Erythroblast (primary cell): ENCODE data around the gene TUBB2A.
"Not testable (repeated sequence)": the region's sequence is repeated elsewhere in the genome, so short reads cannot be mapped to it uniquely, and the experiment has no call there.

ENCODE experiments used
- DNase-seq, 2 experiments: peaks; one replicate each; lab custom pipeline; 2025; lab: John Stamatoyannopoulos, UW
- GATA1 ChIP-seq: IDR thresholded peaks from 2 replicates; pipeline ENCODE4 v1.6.1; 2011; ENCODE audit warnings: low read depth, mild to moderate bottlenecking, control low read depth, low read length, moderate library complexity
- POLR2A ChIP-seq: IDR thresholded peaks from 2 replicates; pipeline ENCODE4 v1.6.1; 2011; ENCODE audit warnings: mild to moderate bottlenecking, low read length

TUBB2A gene

DNA sequence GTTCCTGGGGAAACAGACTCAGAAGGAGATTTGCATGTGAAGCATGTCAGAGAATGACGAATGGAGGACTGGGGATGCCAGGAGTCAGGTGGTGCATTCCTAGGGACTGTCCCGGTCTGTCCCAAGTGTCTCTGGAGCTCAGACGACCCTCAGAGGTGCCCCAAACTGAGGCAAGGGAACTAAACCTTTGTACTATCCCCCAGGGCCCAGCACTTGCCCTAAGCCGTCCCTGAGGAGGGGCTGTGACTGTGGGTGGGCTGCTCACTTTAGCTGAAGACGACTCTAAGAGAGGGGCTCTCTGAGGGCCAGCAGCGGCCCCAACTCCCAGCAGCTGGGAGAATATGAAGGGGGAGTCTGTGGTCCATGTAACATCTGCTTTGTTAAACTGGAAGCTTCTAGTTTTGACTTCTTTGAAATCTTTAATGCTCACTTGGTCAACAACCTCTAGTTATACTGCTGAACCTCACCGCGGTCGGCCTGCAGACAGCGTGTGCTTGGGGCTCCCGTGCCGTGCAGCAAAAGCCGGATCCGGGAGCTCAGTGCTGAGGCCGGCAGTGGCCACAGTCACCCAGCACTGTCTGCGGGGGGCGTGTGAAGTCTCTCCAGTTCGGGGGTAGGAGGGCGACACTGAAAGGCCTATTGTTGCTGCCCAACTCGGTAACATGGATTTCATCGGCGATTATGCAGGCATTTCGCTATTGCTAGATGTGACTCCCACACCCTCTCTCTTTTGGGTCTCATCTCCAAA lies 35.9 kb upstream of the TUBB2A start:
- DNase-seq: no peak
- no peak for TF ChIP-seq POLR2A
- no peak for TF ChIP-seq GATA1

- DNase-seq: no peak
- TF ChIP-seq POLR2A (no peak), GATA1 (no peak)
Measured at GRCh38 chr6:3190779-3191178, 33.4 kb upstream of the TUBB2A start.

DNA sequence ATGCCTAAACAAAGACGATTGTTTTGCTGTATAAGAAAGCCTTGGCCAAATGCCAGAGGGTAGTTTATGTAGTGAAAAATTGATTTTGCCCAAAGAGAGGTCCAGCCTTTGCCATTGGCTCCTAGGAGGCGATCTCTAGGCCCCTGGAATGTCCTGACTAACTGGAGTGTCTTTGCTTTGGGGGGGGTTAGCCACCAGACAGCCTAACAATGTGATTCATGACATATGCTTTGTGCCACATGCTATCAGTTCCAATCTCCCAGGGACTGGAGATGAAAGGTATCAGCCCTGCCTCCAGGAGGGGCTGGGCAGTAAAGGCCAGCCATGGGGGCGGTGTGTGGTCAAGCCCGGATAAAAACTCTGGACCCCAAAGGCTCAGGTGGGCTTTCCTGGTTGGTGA lies 32.7 kb upstream of the TUBB2A start:
- TF ChIP-seq GATA1 (no peak), POLR2A (no peak)
- DNase-seq: no peak

- DNase-seq: not testable (repeated sequence)
Measured at GRCh38 chr6:3189192-3189591, 31.8 kb upstream of the TUBB2A start.

- no peak for TF ChIP-seq POLR2A
Measured at GRCh38 chr6:3188262-3188661, 30.9 kb upstream of the TUBB2A start.

GRCh38 chr6:3186974-3187382 lies 29.6 kb upstream of the TUBB2A start:
- TF ChIP-seq POLR2A (no peak), GATA1 (no peak)
- DNase-seq: no peak

More at GRCh38 chr6:3188262-3188661, 30.9 kb upstream of the TUBB2A start:
- DNase-seq: no peak

DNA sequence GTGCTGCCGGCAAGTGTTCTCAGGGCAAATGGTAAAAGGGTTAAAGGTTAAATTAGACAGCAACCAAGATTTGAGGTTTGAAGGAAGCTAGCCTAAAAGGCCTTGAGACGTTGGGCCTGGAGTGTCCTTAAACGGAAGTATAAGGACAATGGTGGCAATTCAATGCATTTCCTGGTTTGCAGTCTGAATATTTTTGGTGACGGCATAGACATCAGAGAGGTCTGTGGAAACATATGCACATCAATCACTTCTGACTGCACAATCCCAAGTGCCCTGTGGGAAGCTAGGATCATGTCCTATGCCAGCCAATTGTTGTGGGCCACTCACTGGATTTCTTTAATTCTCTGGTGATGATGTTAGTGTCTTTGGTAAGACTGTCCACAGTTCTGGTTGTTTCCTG lies 25.7 kb upstream of the TUBB2A start:
- TF ChIP-seq GATA1: no peak
- no peak for TF ChIP-seq POLR2A
- DNase-seq: no peak

GRCh38 chr6:3181105-3181504 lies 23.8 kb upstream of the TUBB2A start:
- DNase-seq: no peak
- no peak for TF ChIP-seq GATA1
- no peak for TF ChIP-seq POLR2A

GRCh38 chr6:3179945-3180344 lies 22.6 kb upstream of the TUBB2A start:
- peak; percentile 28 to 30 for DNase-seq

GRCh38 chr6:3178666-3179065 lies 21.3 kb upstream of the TUBB2A start:
- not testable (repeated sequence) for DNase-seq

DNA sequence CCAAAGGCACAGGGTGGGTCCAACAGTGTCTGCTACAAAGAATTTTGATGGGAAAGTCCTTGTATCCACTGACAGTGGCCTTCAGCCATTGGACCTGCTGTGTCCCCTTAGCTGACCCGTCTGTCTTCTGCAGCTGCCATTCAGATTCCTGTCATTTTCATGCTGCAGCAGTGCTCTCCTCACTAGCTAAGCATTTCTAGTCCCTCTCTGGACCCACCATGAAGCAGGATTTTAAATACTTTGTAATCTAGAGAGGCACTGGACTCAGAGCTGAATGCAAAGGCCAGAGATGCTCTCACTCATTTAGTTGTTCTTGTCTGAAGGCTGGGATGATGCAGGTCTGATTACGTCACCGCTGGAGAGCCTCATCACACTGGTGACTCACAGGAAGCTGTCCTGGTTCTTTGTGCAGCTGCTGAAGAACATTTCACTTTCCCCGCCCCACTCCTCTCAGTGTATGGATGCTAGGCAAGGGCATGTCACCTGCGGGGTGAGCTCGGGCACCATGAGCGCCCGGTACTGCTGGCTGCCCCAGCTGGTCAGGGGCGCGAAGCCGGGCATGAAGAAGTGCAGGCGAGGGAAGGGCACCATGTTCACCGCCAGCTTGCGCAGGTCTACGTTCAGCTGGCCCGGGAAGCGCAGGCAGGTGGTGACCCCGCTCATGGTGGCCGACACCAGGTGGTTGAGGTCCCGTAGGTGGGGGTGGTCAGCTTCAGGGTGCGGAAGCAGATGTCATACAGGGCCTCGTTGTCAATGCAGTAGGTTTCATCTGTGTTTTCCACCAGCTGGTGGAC lies 19.4 kb upstream of the TUBB2A start:
- TF ChIP-seq POLR2A (no peak), GATA1 (no peak)
- DNase-seq: peak; percentile 58 to 86

DNA sequence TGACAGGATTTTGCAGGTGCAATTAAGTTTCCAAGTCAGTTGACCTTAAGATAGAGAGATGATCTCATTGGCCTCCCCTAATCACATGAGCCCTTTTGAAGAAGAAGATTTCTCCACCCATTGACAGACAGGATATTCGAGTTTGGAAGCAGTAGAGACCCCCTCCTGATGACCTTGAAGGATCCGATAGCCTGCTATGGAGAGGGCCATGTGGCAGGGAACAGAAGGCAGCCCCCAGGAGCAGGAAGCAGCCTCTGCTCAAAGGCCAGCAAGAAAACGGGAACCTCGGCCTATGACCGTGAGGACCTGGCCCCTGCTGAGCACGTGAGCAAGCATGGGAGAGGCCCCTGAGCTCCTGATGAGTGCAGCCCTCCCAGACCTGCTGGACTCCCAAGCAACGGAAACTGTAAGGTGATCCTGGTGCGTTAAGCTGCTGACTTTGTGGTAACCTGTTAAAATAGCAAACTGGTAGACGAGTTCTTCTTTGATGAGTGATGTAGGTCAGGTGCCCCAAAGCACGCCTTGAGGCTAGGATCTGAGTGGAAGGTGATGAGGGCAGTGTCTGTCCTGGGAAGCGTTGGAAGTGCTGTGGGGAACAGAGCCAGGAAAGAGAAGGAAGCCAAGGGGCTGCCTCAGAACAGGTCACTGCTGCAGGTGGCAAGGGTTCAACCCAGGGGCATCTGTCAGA lies 18.5 kb upstream of the TUBB2A start:
- DNase-seq: no peak
- no peak for TF ChIP-seq POLR2A
- TF ChIP-seq GATA1: no peak

DNA sequence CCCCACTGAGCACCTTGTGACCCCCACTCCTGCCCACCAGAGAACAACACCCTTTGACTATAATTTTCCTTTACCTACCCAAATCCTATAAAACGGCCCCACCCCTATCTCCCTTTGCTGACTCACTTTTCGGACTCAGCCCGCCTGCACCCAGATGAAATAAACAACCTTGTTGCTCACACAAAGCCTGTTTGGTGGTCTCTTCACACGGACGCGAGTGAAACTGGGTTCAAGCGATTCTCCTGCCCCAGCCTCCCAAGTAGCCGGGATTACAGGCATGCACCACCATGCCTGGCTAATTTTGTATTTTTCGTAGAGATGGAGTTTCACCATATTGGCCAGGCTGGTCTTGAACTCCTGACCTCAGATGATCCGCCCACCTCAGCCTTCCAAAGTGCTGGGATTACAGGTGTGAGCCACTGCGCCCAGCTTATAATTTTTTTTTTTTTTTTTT lies 16.3 kb upstream of the TUBB2A start:
- DNase-seq: not testable (repeated sequence)

GRCh38 chr6:3172789-3173188 lies 15.4 kb upstream of the TUBB2A start:
- not testable (repeated sequence) for DNase-seq

DNA sequence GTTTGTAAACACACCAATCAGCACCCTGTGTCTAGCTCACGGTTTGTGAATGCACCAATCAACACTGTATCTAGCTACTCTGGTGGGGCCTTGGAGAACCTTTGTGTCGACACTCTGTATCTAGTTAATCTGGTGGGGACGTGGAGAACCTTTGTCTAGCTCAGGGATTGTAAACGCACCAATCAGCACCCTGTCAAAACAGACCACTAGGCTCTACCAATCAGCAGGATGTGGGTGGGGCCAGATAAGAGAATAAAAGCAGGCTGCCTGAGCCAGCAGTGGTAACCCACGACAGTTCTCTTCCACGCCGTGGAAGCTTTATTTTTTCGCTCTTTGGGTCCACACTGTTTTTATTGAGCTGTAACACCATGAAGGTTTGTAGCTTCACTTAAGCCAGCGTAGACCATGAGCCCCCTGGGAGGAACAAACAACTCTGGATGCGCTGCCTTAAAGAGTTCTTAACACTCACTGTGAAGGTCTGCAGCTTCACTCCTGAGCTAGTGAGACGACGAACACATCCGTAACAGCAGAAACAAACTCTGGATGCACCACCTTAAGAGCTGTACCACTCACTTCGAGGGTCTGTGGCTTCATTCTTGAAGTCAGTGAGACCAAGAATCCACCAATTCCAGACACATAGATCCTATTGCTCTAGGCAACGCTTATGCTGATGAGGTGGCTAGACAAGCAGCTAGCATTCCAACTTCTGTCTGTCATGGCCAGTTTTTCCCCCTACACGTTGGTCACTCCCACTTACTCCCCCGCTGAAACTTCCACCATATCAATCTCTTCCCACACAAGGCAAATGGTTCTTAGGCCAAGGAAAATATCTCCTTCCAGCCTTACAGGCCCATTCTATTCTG lies 14.2 kb upstream of the TUBB2A start:
- DNase-seq: not testable (repeated sequence)

GRCh38 chr6:3170676-3171075 lies 13.3 kb upstream of the TUBB2A start:
- DNase-seq: not testable (repeated sequence)

DNA sequence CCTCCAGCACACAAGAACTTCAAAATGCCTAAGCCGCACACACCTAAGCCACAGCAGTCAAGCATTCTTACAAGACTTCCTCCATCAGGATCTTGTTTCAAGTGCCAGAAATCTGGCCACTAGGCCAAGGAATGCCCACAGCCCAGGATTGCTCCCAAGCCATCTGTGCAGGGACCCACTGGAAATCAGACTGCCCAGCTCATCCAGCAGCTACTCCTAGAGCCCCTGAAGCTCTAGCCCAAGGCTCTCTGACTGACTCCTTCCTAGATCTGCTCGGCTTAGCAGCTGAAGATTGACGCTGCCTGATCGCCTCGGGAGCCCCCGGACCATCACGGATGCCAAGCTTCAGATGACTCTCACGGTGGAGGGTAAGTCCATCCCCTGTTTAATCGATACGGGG lies 10.7 kb upstream of the TUBB2A start:
- DNase-seq: not testable (repeated sequence)

DNA sequence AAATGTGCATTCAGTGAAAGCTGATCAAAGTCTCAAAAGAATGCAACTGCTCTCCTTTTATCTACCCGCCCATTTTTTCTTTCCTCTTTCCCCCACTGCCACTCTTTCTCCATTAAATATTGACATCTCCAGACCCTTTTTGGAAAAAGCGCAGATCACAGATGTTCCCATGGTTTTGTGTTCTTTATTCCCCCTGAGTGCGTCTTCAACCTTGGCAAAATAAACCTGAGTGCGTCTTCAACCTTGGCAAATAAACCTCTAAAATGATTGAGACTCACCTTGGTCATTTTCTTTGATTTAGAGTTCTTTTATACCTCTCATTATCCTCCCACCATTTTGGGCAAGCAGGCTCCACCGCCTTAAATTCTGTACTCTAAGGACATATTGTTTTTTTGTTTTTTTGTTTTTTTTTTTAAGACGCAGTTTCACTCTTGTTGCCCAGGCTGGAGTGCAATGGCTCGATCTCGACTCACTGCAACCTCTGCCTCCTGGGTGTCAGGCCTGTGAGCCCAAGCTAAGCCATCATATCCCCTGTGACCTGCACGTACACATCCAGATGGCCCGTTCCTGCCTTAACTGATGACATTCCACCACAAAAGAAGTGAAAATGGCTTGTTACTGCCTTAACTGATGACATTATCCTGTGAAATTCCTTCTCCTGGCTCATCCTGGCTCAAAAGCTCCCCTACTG lies 9.3 kb upstream of the TUBB2A start:
- not testable (repeated sequence) for DNase-seq
